Liver (tissue), 9 donors: Measurements from ENCODE around the gene MARS1. TPM values are rescaled to one million over a fixed set of nuclear protein-coding genes. Genes with fewer than 3 reads are reported as not detected.

Source experiments
- DNase-seq: peaks from one replicate; pipeline ENCODE4 v3.0.0-alpha.2; 2017; ENCODE audit warnings: low spot score
- H3K27ac ChIP-seq, 2 donors: one replicate each; pipeline ENCODE4 v1.7.0; 2013; ENCODE audit warnings: inconsistent platforms in 2 of 2, low read length in 2 of 2, control low read depth in 1 of 2, low read depth in 1 of 2, mild to moderate bottlenecking in 1 of 2
- H3K27me3 ChIP-seq, 4 donors: one replicate each; pipeline versions ENCODE4 v1.6.1 to v1.7.0; 2013; ENCODE audit warnings: low read length in 3 of 4, inconsistent platforms in 1 of 4, mild to moderate bottlenecking in 1 of 4, moderate library complexity in 1 of 4; ENCODE audit not compliant: control insufficient read depth in 4 of 4, insufficient read depth in 4 of 4
- H3K36me3 ChIP-seq, 4 donors: one replicate each; pipeline versions ENCODE4 v1.6.1 to v1.7.0; 2013; ENCODE audit warnings: low read length in 3 of 4, mild to moderate bottlenecking in 3 of 4, low read depth in 1 of 4, moderate library complexity in 1 of 4; ENCODE audit not compliant: control insufficient read depth in 4 of 4, insufficient read depth in 3 of 4
- H3K4me1 ChIP-seq, 4 donors: one replicate each; pipeline versions ENCODE4 v1.6.1 to v1.7.0; 2013; ENCODE audit warnings: low read length in 3 of 4, mild to moderate bottlenecking in 3 of 4, moderate library complexity in 1 of 4; ENCODE audit not compliant: control insufficient read depth in 4 of 4, insufficient read depth in 4 of 4
- H3K4me3 ChIP-seq, 3 donors: one replicate each; pipeline versions ENCODE4 v1.6.1 to v1.7.0; 2013; ENCODE audit warnings: low read length in 3 of 3, control low read depth in 1 of 3, low read depth in 1 of 3, mild to moderate bottlenecking in 1 of 3
- H3K9ac ChIP-seq, 2 donors: one replicate each; pipeline ENCODE4 v1.7.0; 2013; ENCODE audit warnings: low read length in 2 of 2, mild to moderate bottlenecking in 2 of 2, moderate library complexity in 2 of 2, control low read depth in 1 of 2, low read depth in 1 of 2
- H3K9me3 ChIP-seq, 4 donors: one replicate each; pipeline versions ENCODE4 v1.6.1 to v1.7.0; 2013; ENCODE audit warnings: low read length in 3 of 4; ENCODE audit not compliant: control insufficient read depth in 4 of 4
- EGR1 ChIP-seq, 2 donors: IDR thresholded peaks; 2 replicates each; pipeline ENCODE4 v1.6.1; 2016 to 2018; ENCODE audit warnings: antibody characterized with exemption in 2 of 2, low read depth in 2 of 2
- FOXA1 ChIP-seq: IDR thresholded peaks from 2 replicates; pipeline ENCODE4 v1.6.1; 2016; ENCODE audit warnings: antibody characterized with exemption
- FOXA2 ChIP-seq: IDR thresholded peaks from 2 replicates; pipeline ENCODE4 v1.6.1; 2016; ENCODE audit warnings: antibody characterized with exemption
- GABPA ChIP-seq, 2 donors: IDR thresholded peaks in 1 of 2; conservative IDR thresholded peaks in 1 of 2; 2 replicates each; pipeline ENCODE4 v1.6.1; 2016; ENCODE audit warnings: antibody characterized with exemption in 2 of 2, mild to moderate bottlenecking in 1 of 2, moderate library complexity in 1 of 2
- HNF4A ChIP-seq, 2 donors: conservative IDR thresholded peaks; 2 replicates each; pipeline ENCODE4 v1.6.1; 2016; ENCODE audit warnings: antibody characterized with exemption in 2 of 2, mild to moderate bottlenecking in 2 of 2
- HNF4G ChIP-seq: IDR thresholded peaks from 2 replicates; pipeline ENCODE4 v1.6.1; 2016; ENCODE audit warnings: antibody characterized with exemption
- JUND ChIP-seq, 2 donors: IDR thresholded peaks; 2 replicates each; pipeline ENCODE4 v1.6.1; 2016; ENCODE audit warnings: antibody characterized with exemption in 2 of 2
- NR2F2 ChIP-seq: IDR thresholded peaks from 2 replicates; pipeline ENCODE4 v1.6.1; 2016; ENCODE audit warnings: antibody characterized with exemption
- RAD21 ChIP-seq, 2 donors: IDR thresholded peaks; 2 replicates each; pipeline ENCODE4 v1.6.1; 2016; ENCODE audit warnings: antibody characterized with exemption in 2 of 2, mild to moderate bottlenecking in 2 of 2
- RXRA ChIP-seq, 2 donors: IDR thresholded peaks; 2 replicates each; pipeline ENCODE4 v1.6.1; 2017 to 2018; ENCODE audit warnings: antibody characterized with exemption in 2 of 2, mild to moderate bottlenecking in 1 of 2
- SP1 ChIP-seq: IDR thresholded peaks from 2 replicates; pipeline ENCODE4 v1.6.1; 2018; ENCODE audit warnings: antibody characterized with exemption, mild to moderate bottlenecking
- TAF1 ChIP-seq: conservative IDR thresholded peaks from 2 replicates; pipeline ENCODE4 v1.6.1; 2016; ENCODE audit warnings: antibody characterized with exemption, mild to moderate bottlenecking
- YY1 ChIP-seq: IDR thresholded peaks from 2 replicates; pipeline ENCODE4 v1.6.1; 2016; ENCODE audit warnings: antibody characterized with exemption, mild to moderate bottlenecking
- WGBS: extraction: QIAGEN DNeasy Blood & Tissue Kit; methylation state at CpG from one replicate; pipeline ENCODE4 v1.1.7; 2013; 5-methylcytosine and 5-hydroxymethylcytosine counted together
- polyA plus RNA-seq, 2 donors: library from polyadenylated mRNA; stranded (reverse) in 1 of 2; unstranded in 1 of 2; fragments of 200-250 nt in 1 of 2; fragments of >200 nt in 1 of 2; fragmentation: Nextera tagmentation in 1 of 2; extraction: Ambion mirVana in 1 of 2; gene quantifications; one replicate each; pipeline versions ENCODE4 v1.2.1 to v1.2.3, GENCODE V29; 2013 to 2015
- total RNA-seq, 2 donors: library from RNA; depleted of rRNA; stranded (reverse); fragments of >200 nt; gene quantifications; one replicate each; pipeline ENCODE4 v1.2.3, GENCODE V29; 2014
- TF ChIP-seq, protein P1 (sequence below): IDR thresholded peaks from 2 replicates; pipeline ENCODE4 v1.6.1; 2016; ENCODE audit warnings: antibody characterized with exemption
- TF ChIP-seq, protein P2 (sequence below): IDR thresholded peaks from 2 replicates; pipeline ENCODE4 v1.6.1; 2016; ENCODE audit warnings: antibody characterized with exemption
- TF ChIP-seq, protein P3 (sequence below): IDR thresholded peaks from 2 replicates; pipeline ENCODE4 v1.6.1; 2016; ENCODE audit warnings: antibody characterized with exemption
- TF ChIP-seq, protein P4 (sequence below): fragments of 150-350 bp; IDR thresholded peaks from 2 replicates; pipeline ENCODE4 v1.5.1; 2017; ENCODE audit warnings: improper control_type of control experiment, low read depth, low read length; ENCODE audit not compliant: missing input control
- TF ChIP-seq, protein P5 (sequence below): IDR thresholded peaks from 2 replicates; pipeline ENCODE4 v1.6.1; 2016; ENCODE audit warnings: antibody characterized with exemption, mild to moderate bottlenecking
- donor health status: healthy.
- donor health status: healthy.
- donor health status: healthy.
- donor health status: healthy.
- donor health status: healthy.

Gene MARS1
- total and polyA plus RNA-seq, 4 donors, result 43.9 to 83.3 (median 56.0) TPM

DNA sequence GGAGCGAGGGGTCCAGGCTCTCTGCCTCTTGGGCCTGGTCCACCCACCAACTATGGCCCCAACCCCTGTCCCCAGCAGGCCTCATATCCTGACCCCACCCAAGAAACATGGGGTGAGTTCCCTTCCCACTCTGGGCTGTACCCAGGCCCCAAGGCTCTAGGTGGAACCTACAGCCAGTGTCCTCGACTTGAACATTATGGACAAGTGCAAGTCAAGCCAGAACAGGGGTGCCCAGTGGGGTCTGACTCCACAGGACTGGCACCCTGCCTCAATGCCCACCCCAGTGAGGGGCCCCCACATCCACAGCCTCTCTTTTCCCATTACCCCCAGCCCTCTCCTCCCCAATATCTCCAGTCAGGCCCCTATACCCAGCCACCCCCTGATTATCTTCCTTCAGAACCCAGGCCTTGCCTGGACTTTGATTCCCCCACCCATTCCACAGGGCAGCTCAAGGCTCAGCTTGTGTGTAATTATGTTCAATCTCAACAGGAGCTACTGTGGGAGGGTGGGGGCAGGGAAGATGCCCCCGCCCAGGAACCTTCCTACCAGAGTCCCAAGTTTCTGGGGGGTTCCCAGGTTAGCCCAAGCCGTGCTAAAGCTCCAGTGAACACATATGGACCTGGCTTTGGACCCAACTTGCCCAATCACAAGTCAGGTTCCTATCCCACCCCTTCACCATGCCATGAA is 16.8 kb upstream of the MARS1 start:
- H3K9ac ChIP-seq, result no peak overlapping the region
- H3K27me3 ChIP-seq, result peaks cover 0 to 5% (median 3%) of the 10 kb centered on the region in 4 donors
- no peaks in the 10 kb centered on the region for H3K9me3 ChIP-seq
- TF ChIP-seq JUND (IDR thresholded peaks at IDR 0.05), result no peak
- TF ChIP-seq HNF4A (conservative IDR thresholded peaks at IDR 0.05), result no peak
- no peak for TF ChIP-seq SP1
- TF ChIP-seq, protein P1, sequence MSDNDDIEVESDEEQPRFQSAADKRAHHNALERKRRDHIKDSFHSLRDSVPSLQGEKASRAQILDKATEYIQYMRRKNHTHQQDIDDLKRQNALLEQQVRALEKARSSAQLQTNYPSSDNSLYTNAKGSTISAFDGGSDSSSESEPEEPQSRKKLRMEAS, result no peak
- no peak for TF ChIP-seq RAD21 (IDR thresholded peaks at IDR 0.05)
- no peak for TF ChIP-seq FOXA2
- TF ChIP-seq FOXA1, result no peak
- no peak for TF ChIP-seq TAF1
- no peak for TF ChIP-seq HNF4G
- TF ChIP-seq, protein P2, sequence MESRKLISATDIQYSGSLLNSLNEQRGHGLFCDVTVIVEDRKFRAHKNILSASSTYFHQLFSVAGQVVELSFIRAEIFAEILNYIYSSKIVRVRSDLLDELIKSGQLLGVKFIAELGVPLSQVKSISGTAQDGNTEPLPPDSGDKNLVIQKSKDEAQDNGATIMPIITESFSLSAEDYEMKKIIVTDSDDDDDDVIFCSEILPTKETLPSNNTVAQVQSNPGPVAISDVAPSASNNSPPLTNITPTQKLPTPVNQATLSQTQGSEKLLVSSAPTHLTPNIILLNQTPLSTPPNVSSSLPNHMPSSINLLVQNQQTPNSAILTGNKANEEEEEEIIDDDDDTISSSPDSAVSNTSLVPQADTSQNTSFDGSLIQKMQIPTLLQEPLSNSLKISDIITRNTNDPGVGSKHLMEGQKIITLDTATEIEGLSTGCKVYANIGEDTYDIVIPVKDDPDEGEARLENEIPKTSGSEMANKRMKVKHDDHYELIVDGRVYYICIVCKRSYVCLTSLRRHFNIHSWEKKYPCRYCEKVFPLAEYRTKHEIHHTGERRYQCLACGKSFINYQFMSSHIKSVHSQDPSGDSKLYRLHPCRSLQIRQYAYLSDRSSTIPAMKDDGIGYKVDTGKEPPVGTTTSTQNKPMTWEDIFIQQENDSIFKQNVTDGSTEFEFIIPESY, result no peak
- TF ChIP-seq, protein P3, sequence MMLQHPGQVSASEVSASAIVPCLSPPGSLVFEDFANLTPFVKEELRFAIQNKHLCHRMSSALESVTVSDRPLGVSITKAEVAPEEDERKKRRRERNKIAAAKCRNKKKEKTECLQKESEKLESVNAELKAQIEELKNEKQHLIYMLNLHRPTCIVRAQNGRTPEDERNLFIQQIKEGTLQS, result no peak
- TF ChIP-seq EGR1 (IDR thresholded peaks at IDR 0.05; ENCODE audit: low read depth in 2 of 2), result no peak
- no peak for TF ChIP-seq RXRA (IDR thresholded peaks at IDR 0.05)
- TF ChIP-seq, protein P4, sequence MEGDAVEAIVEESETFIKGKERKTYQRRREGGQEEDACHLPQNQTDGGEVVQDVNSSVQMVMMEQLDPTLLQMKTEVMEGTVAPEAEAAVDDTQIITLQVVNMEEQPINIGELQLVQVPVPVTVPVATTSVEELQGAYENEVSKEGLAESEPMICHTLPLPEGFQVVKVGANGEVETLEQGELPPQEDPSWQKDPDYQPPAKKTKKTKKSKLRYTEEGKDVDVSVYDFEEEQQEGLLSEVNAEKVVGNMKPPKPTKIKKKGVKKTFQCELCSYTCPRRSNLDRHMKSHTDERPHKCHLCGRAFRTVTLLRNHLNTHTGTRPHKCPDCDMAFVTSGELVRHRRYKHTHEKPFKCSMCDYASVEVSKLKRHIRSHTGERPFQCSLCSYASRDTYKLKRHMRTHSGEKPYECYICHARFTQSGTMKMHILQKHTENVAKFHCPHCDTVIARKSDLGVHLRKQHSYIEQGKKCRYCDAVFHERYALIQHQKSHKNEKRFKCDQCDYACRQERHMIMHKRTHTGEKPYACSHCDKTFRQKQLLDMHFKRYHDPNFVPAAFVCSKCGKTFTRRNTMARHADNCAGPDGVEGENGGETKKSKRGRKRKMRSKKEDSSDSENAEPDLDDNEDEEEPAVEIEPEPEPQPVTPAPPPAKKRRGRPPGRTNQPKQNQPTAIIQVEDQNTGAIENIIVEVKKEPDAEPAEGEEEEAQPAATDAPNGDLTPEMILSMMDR, result no peak
- TF ChIP-seq, protein P5, sequence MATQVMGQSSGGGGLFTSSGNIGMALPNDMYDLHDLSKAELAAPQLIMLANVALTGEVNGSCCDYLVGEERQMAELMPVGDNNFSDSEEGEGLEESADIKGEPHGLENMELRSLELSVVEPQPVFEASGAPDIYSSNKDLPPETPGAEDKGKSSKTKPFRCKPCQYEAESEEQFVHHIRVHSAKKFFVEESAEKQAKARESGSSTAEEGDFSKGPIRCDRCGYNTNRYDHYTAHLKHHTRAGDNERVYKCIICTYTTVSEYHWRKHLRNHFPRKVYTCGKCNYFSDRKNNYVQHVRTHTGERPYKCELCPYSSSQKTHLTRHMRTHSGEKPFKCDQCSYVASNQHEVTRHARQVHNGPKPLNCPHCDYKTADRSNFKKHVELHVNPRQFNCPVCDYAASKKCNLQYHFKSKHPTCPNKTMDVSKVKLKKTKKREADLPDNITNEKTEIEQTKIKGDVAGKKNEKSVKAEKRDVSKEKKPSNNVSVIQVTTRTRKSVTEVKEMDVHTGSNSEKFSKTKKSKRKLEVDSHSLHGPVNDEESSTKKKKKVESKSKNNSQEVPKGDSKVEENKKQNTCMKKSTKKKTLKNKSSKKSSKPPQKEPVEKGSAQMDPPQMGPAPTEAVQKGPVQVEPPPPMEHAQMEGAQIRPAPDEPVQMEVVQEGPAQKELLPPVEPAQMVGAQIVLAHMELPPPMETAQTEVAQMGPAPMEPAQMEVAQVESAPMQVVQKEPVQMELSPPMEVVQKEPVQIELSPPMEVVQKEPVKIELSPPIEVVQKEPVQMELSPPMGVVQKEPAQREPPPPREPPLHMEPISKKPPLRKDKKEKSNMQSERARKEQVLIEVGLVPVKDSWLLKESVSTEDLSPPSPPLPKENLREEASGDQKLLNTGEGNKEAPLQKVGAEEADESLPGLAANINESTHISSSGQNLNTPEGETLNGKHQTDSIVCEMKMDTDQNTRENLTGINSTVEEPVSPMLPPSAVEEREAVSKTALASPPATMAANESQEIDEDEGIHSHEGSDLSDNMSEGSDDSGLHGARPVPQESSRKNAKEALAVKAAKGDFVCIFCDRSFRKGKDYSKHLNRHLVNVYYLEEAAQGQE, result no peak
- TF ChIP-seq YY1, result no peak
- no peak for TF ChIP-seq GABPA (IDR thresholded peaks at IDR 0.05 in 1 of 2, conservative IDR thresholded peaks at IDR 0.05 in 1 of 2)
- TF ChIP-seq NR2F2, result no peak
- WGBS, result 93% methylated on average over 4 of the region's 4 CpGs
- H3K27ac ChIP-seq, result no peak overlapping the region
- H3K4me1 ChIP-seq, result peaks cover 4 to 15% (median 12%) of the 10 kb centered on the region in 4 donors
- no peak for DNase-seq
- H3K36me3 ChIP-seq, result peaks cover 0 to 2% (median 0%) of the 10 kb centered on the region in 4 donors
- no peak overlapping the region for H3K4me3 ChIP-seq
